Camera-type eye (tissue), 1 donor: ENCODE data around the gene ERVK3-1. TPM values are rescaled to one million over a fixed set of nuclear protein-coding genes. Genes with fewer than 3 reads are reported as not detected.

ENCODE experiments used
- total RNA-seq: library from RNA; depleted of rRNA; stranded (reverse); fragments of >200 nt; gene quantifications from one replicate; pipeline ENCODE4 v1.2.3, GENCODE V29; 2014

The ERVK3-1 gene
- total RNA-seq = 37.8 TPM

GRCh38 chr19:58305065-58305931 lies at the start of gene ERVK3-1:
Gene ERVK3-1, plus strand, starts transcription at chr19:58305377. Its CDS starts 6,792 bp downstream, at chr19:58312169.

GRCh38 chr19:58278541-58279041 lies 26.6 kb upstream of the ERVK3-1 start, which contains the start of gene ZNF8:
Gene ZNF8, plus strand, starts transcription at chr19:58278955. Its CDS starts 127 bp downstream, at chr19:58279082.

GRCh38 chr19:58326914-58327726 lies 21.9 kb downstream of the ERVK3-1 start, which contains the start of gene ZSCAN22:
Gene ZSCAN22, plus strand, starts transcription at chr19:58326994. Its CDS starts 7,809 bp downstream, at chr19:58334803.

GRCh38 chr19:58352760-58353671 lies 47.8 kb downstream of the ERVK3-1 start, which contains the start of gene A1BG:
Gene A1BG, minus strand, starts transcription at chr19:58353492. Its CDS starts 55 bp downstream, at chr19:58353437.

GRCh38 chr19:58362272-58362994 lies 57.3 kb downstream of the ERVK3-1 start, which contains the start of gene ZNF497:
Gene ZNF497, minus strand, starts transcription at chr19:58362751. Its CDS starts 5,116 bp downstream, at chr19:58357635.

Other genes starting within 250 kb of the ERVK3-1 start
- gene ZNF135, start 246.1 kb upstream of the ERVK3-1 start, total RNA-seq = 25.1 TPM
- gene ZSCAN18, start 207.1 kb upstream of the ERVK3-1 start, total RNA-seq = 140 TPM
- 30.3 TPM for gene ZNF329, start 154.6 kb upstream of the ERVK3-1 start, total RNA-seq
- gene ZNF274, start 122.3 kb upstream of the ERVK3-1 start, total RNA-seq = 37.1 TPM
- 105 TPM for gene ZNF544, start 76.5 kb upstream of the ERVK3-1 start, total RNA-seq
- 21.1 TPM for gene ZNF8, start 26.4 kb upstream of the ERVK3-1 start, total RNA-seq
- gene ZSCAN22, start 21.6 kb downstream of the ERVK3-1 start, total RNA-seq = 4.1 TPM
- 6.0 TPM for gene A1BG, start 48.1 kb downstream of the ERVK3-1 start, total RNA-seq
- gene ZNF497, start 57.4 kb downstream of the ERVK3-1 start, total RNA-seq = 8.7 TPM
- 4.4 TPM for gene ZNF837, start 75.7 kb downstream of the ERVK3-1 start, total RNA-seq
- 834 TPM for gene RPS5, start 81.9 kb downstream of the ERVK3-1 start, total RNA-seq
- not detected for gene RNF225, start 90.3 kb downstream of the ERVK3-1 start, total RNA-seq
- 20.0 TPM for gene ZNF584, start 103.3 kb downstream of the ERVK3-1 start, total RNA-seq
- gene ZNF132, start 134.8 kb downstream of the ERVK3-1 start, total RNA-seq = 13.2 TPM
- gene ZNF324B, start 146.2 kb downstream of the ERVK3-1 start, total RNA-seq = 19.1 TPM
- gene ZNF324, start 161.7 kb downstream of the ERVK3-1 start, total RNA-seq = 35.8 TPM
- 19.0 TPM for gene ZNF446, start 171.0 kb downstream of the ERVK3-1 start, total RNA-seq
- gene SLC27A5, start 206.6 kb downstream of the ERVK3-1 start, total RNA-seq = 4.9 TPM
- gene ZBTB45, start 214.4 kb downstream of the ERVK3-1 start, total RNA-seq = 7.4 TPM
- gene TRIM28, start 238.7 kb downstream of the ERVK3-1 start, total RNA-seq = 264 TPM
- gene CHMP2A, start 249.7 kb downstream of the ERVK3-1 start, total RNA-seq = 71.1 TPM